Muscle of leg (tissue), 16 donors: Measurements from ENCODE around the gene KCND2. TPM values are rescaled to one million over a fixed set of nuclear protein-coding genes. Genes with fewer than 3 reads are reported as not detected.
"Not testable (repeated sequence)": the region's sequence is repeated elsewhere in the genome, so short reads cannot be mapped to it uniquely, and the experiment has no call there.

Source experiments
- DNase-seq: peaks from one replicate; pipeline ENCODE4 v3.0.0; 2013
- H3K27ac ChIP-seq: one replicate; pipeline ENCODE4 v1.5.1; 2013; ENCODE audit warnings: mild to moderate bottlenecking, low read length, control low read depth
- H3K27me3 ChIP-seq: one replicate; pipeline ENCODE4 v1.6.1; 2013; ENCODE audit warnings: low read length; ENCODE audit not compliant: control insufficient read depth, insufficient read depth
- H3K36me3 ChIP-seq: one replicate; pipeline ENCODE4 v1.6.1; 2013; ENCODE audit warnings: low read length; ENCODE audit not compliant: control insufficient read depth, insufficient read depth
- H3K4me1 ChIP-seq: one replicate; pipeline ENCODE4 v1.6.1; 2013; ENCODE audit warnings: low read length; ENCODE audit not compliant: control insufficient read depth, insufficient read depth
- H3K4me3 ChIP-seq: one replicate; pipeline ENCODE4 v1.5.1; 2013; ENCODE audit warnings: low read length, control low read depth
- H3K9me3 ChIP-seq: replicated peaks from 2 replicates; pipeline ENCODE4 v1.6.1; 2013; ENCODE audit warnings: low read depth, low read length; ENCODE audit not compliant: control insufficient read depth
- WGBS: methylation state at CpG from one replicate; pipeline ENCODE4 v1.1.5; 2013; ENCODE audit warnings: missing lambda C conversion rate; ENCODE audit not compliant: insufficient coverage; 5-methylcytosine and 5-hydroxymethylcytosine counted together
- long read RNA-seq, 11 donors: transcript quantifications; one replicate each; lab custom pipeline, GENCODE V29; 2026
- polyA plus RNA-seq, 8 donors: library from polyadenylated mRNA; unstranded; fragments of 120-200 nt; gene quantifications; one replicate each; pipeline versions ENCODE4 v1.2.1 to v1.2.3, GENCODE V29; 2013; ENCODE audit warnings: inconsistent platforms in 1 of 8, low replicate concordance in 1 of 8; ENCODE audit not compliant: insufficient read length in 8 of 8, insufficient read depth in 1 of 8
- total RNA-seq: library from RNA; stranded (reverse); fragments of 120-200 nt; gene quantifications from one replicate; pipeline ENCODE4 v1.2.4, GENCODE V29; 2013

The KCND2 gene
- total RNA-seq = 1.3 TPM
- 1 to 10 TPM in 3 of 8 donors, under 1 TPM in 5; 0.50 to 1.3 (median 0.82) TPM for polyA plus RNA-seq
- long read RNA-seq, donor 1 = 0 reads
- long read RNA-seq, donor 2 = 0 reads
- long read RNA-seq, donor 3 = 0 reads
- long read RNA-seq, donor 4 = 0 reads
- long read RNA-seq, donor 5 = 0 reads
- long read RNA-seq, donor 6 = 0 reads
- long read RNA-seq, donor 7 = 0 reads
- long read RNA-seq, donor 8 = 0 reads
- long read RNA-seq, donor 9 = 0 reads
- long read RNA-seq, donor 10 = 0 reads
- long read RNA-seq, donor 11 = 0 reads

GRCh38 chr7:120272701-120273475 lies at the start of gene KCND2:
TSS of gene KCND2 (plus strand) at chr7:120273175.
- DNase-seq = peak; percentile 28
- Histone ChIP-seq H3K4me3 (peak within 1 kb of the TSS; percentile 48), H3K9me3 (no peaks in the 10 kb centered on the region), H3K27ac (no peak within 1 kb of the TSS), H3K27me3 (peaks cover 28% of the 10 kb centered on the region), H3K36me3 (no peaks in the 10 kb centered on the region), H3K4me1 (peaks cover 13% of the 10 kb centered on the region)
- WGBS = under 1% methylated on average over 54 of the region's 69 CpGs

GRCh38 chr7:120226188-120226587 lies 46.8 kb upstream of the KCND2 start:
- H3K4me3 ChIP-seq = no peak overlapping the region
- H3K36me3 ChIP-seq = no peaks in the 10 kb centered on the region
- no peaks in the 10 kb centered on the region for H3K27me3 ChIP-seq
- H3K9me3 ChIP-seq = no peaks in the 10 kb centered on the region
- no CpG with 5 or more reads among the region's 1 CpG for WGBS
- no peak for DNase-seq
- H3K27ac ChIP-seq = no peak overlapping the region
- H3K4me1 ChIP-seq = no peaks in the 10 kb centered on the region

DNA sequence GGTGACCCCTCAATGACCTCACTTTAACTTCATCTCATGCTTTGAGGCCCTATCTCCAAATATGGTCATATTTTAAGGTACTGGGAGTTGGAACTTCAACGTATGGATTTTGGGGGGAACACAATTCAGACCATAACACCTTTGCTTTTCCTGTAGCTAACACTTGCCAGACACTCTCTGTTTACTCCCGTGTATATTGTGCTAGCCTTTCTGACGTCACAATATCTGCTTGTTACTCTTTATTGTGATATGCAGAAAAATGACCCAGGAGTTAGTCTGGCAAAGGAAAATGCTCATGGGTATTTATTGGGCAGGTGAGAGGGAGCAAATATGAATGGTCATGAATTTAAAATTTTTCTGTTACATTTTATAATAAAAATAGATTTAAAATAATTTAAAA lies 45.7 kb upstream of the KCND2 start:
- Histone ChIP-seq H3K27ac (no peak overlapping the region), H3K27me3 (no peaks in the 10 kb centered on the region), H3K9me3 (no peaks in the 10 kb centered on the region), H3K36me3 (no peaks in the 10 kb centered on the region), H3K4me1 (no peaks in the 10 kb centered on the region), H3K4me3 (no peak overlapping the region)
- no CpG with 5 or more reads among the region's 3 CpGs for WGBS
- DNase-seq = no peak

DNA sequence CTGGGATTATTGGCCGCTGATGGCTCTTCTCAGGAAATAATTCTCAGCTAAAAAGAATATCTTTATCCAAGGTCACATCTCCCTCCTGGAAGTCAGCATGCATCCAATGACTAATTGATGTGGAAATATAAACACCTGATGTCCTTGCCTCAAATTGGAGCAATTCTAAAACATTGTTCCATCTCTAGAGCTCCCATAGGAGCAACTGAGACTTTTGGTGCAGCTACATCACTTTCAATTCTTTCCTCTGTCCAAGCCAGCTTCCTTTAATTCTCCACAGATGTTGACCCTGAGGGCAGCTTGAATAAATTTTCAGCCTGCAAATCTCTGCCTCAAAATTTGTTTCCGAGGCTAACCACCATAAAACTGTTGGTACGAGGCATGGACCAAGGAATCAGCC lies 43.9 kb upstream of the KCND2 start:
- no peak overlapping the region for H3K4me3 ChIP-seq
- no peaks in the 10 kb centered on the region for H3K36me3 ChIP-seq
- DNase-seq = peak; percentile 75
- no peaks in the 10 kb centered on the region for H3K9me3 ChIP-seq
- no peak overlapping the region for H3K27ac ChIP-seq
- no peaks in the 10 kb centered on the region for H3K27me3 ChIP-seq
- WGBS = no CpG with 5 or more reads among the region's 3 CpGs
- no peaks in the 10 kb centered on the region for H3K4me1 ChIP-seq

DNA sequence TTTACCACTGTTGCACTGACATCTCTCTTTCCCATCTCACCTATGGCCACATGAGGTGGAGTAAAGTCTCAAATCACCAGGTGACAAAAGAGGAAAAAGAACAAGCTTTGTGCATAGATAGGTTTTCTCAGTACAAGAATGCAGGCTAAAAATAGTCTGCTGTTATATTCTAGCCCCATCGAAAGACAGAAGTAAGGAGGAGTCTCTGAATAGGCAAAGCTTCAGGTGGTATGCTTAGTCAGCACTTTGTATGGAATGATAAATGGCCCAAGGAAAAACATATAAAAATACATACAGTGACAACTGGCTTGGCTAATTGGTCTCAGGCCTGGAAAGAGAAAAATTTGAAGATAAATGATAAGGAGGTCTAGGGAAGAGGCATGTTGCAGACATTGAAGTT lies 39.6 kb upstream of the KCND2 start:
- H3K4me3 ChIP-seq = no peak overlapping the region
- DNase-seq = no peak
- no peaks in the 10 kb centered on the region for H3K27me3 ChIP-seq
- no peaks in the 10 kb centered on the region for H3K9me3 ChIP-seq
- no CpG with 5 or more reads among the region's 1 CpG for WGBS
- H3K27ac ChIP-seq = no peak overlapping the region
- H3K4me1 ChIP-seq = no peaks in the 10 kb centered on the region
- H3K36me3 ChIP-seq = no peaks in the 10 kb centered on the region

- H3K4me1 ChIP-seq, H3K36me3 ChIP-seq, H3K4me3 ChIP-seq, H3K27ac ChIP-seq, H3K27me3 ChIP-seq, H3K9me3 ChIP-seq, DNase-seq: not testable (repeated sequence)
- 60% methylated on average over 1 of the region's 8 CpGs for WGBS
Measured at GRCh38 chr7:120240350-120240749, 32.6 kb upstream of the KCND2 start.

DNA sequence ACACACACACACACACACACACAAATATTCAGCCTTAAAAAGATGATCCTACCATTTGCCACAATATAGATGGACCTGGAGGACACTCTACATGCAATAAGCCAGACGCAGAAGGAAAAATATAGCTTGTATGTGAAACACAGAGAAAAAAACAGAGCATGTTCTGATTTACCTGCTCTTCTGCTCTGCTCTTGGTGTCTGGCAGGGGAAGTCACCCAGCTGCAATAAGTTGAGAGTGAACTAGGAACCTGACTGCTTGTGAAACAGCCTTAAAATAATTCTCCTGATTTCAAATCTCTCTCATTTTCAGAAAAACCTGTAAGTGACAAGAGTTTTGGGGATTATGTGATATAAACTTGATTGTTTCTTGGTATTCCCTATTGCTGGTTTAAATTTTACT lies 31.0 kb upstream of the KCND2 start:
- Histone ChIP-seq H3K4me1 (no peaks in the 10 kb centered on the region), H3K27ac (no peak overlapping the region), H3K4me3 (no peak overlapping the region), H3K27me3 (no peaks in the 10 kb centered on the region), H3K9me3 (no peaks in the 10 kb centered on the region), H3K36me3 (no peaks in the 10 kb centered on the region)
- DNase-seq = no peak
- WGBS = 71% methylated on average over 1 of the region's 1 CpG

- peaks cover 4% of the 10 kb centered on the region for H3K9me3 ChIP-seq
- H3K27ac ChIP-seq = no peak overlapping the region
- no peaks in the 10 kb centered on the region for H3K27me3 ChIP-seq
- H3K36me3 ChIP-seq = no peaks in the 10 kb centered on the region
- H3K4me3 ChIP-seq = no peak overlapping the region
- no CpG with 5 or more reads among the region's 1 CpG for WGBS
- no peaks in the 10 kb centered on the region for H3K4me1 ChIP-seq
- DNase-seq = no peak
Measured at GRCh38 chr7:120254845-120255244, 18.1 kb upstream of the KCND2 start.

- Histone ChIP-seq H3K4me1 (no peaks in the 10 kb centered on the region), H3K27me3 (no peaks in the 10 kb centered on the region), H3K27ac (no peak overlapping the region), H3K9me3 (peaks cover 4% of the 10 kb centered on the region), H3K36me3 (no peaks in the 10 kb centered on the region), H3K4me3 (no peak overlapping the region)
- no peak for DNase-seq
Measured at GRCh38 chr7:120256344-120257070, 16.5 kb upstream of the KCND2 start.

- H3K4me1 ChIP-seq = no peaks in the 10 kb centered on the region
- H3K36me3 ChIP-seq = no peaks in the 10 kb centered on the region
- DNase-seq = no peak
- H3K9me3 ChIP-seq = peaks cover 4% of the 10 kb centered on the region
- no peak overlapping the region for H3K4me3 ChIP-seq
- no peaks in the 10 kb centered on the region for H3K27me3 ChIP-seq
- no CpG with 5 or more reads among the region's 2 CpGs for WGBS
- no peak overlapping the region for H3K27ac ChIP-seq
Measured at GRCh38 chr7:120259386-120259785, 13.6 kb upstream of the KCND2 start.
